ENCODE measurements around the gene HMG20B.

- TF ChIP-seq, protein P1, sequence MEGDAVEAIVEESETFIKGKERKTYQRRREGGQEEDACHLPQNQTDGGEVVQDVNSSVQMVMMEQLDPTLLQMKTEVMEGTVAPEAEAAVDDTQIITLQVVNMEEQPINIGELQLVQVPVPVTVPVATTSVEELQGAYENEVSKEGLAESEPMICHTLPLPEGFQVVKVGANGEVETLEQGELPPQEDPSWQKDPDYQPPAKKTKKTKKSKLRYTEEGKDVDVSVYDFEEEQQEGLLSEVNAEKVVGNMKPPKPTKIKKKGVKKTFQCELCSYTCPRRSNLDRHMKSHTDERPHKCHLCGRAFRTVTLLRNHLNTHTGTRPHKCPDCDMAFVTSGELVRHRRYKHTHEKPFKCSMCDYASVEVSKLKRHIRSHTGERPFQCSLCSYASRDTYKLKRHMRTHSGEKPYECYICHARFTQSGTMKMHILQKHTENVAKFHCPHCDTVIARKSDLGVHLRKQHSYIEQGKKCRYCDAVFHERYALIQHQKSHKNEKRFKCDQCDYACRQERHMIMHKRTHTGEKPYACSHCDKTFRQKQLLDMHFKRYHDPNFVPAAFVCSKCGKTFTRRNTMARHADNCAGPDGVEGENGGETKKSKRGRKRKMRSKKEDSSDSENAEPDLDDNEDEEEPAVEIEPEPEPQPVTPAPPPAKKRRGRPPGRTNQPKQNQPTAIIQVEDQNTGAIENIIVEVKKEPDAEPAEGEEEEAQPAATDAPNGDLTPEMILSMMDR (IDR thresholded peaks at IDR 0.05), result no peak
- TF ChIP-seq POLR2AphosphoS5 (IDR thresholded peaks at IDR 0.05) (no peak), POLR2A (IDR thresholded peaks at IDR 0.05) (no peak)
Measured at GRCh38 chr19:3604987-3605343, 32.2 kb downstream of the HMG20B start.
